GM08714 (cell line): ENCODE data around the gene ERP29.
"Not testable (repeated sequence)": the region's sequence is repeated elsewhere in the genome, so short reads cannot be mapped to it uniquely, and the experiment has no call there.

Experiments
- H3K4me3 ChIP-seq: fragments of 200-500 bp; sonication (Bioruptor generic); 2 replicates; pipeline ENCODE4 v1.5.1; 2014; ENCODE audit warnings: mild to moderate bottlenecking, low read length, inconsistent platforms
- ZNF274 ChIP-seq: IDR thresholded peaks from 2 replicates; pipeline ENCODE4 v1.6.1; 2012; ENCODE audit warnings: mild to moderate bottlenecking, low read depth, low read length

The ERP29 gene

GRCh38 chr12:111995782-111996480 lies 17.3 kb upstream of the ERP29 start:
- no peak overlapping the region for H3K4me3 ChIP-seq
- TF ChIP-seq ZNF274, result no peak

DNA sequence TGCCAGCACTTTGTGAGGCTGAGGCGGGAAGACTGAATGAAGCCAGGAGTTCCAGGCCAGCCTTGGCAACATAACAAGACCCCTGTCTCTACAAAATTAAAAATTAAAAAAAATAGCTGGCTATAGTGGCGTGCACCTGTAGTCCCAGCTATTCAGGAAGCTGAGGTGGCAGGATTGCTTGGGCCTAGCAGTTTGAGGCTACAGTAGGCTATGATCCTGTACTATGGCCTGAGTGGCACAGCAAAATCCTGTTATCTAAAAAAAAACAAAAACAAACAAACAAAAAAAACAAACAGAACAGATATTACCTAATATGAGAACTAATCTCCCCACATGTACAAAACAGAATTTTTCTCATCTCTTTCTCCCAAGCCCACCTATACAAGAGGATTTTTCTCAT lies 15.9 kb upstream of the ERP29 start:
- no peak overlapping the region for H3K4me3 ChIP-seq
- TF ChIP-seq ZNF274, result no peak

DNA sequence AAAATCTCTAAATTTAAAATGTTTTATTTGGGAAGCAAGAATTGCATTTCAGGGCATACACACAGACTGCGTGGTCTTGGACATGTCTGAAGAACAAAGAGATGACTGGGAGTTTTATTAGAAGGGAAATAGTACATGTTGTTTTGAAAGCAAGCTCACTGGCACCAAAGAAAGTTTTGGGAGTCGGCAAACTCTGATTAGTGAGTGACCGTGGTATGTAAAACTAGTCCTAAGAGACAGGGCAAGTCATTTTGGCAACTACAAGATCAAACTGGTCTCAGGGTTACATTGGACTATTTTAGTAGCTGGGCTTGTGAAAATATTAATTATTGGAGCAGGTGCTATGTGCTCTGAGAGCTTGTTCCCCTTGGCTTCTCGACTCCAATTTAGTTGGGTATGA lies 15.2 kb upstream of the ERP29 start:
- H3K4me3 ChIP-seq, result no peak overlapping the region
- no peak for TF ChIP-seq ZNF274

DNA sequence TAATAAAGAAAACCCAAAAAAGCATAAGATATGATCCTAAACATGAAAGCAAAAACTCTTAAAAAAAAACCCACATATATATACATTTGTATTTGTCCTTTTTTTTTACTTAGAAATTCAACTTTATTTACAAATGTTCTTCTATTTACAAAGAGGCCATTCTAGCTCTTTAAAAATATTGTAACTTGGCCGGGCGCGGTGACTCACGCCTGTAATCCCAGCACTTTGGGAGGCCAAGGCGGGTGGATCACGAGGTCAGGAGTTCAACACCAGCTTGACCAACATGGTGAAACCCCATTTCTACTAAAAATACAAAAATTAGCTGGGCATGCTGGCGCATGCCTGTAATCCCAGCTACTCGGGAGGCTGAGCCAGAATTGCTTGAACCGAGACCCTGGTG lies 14.1 kb upstream of the ERP29 start:
- not testable (repeated sequence) for H3K4me3 ChIP-seq

DNA sequence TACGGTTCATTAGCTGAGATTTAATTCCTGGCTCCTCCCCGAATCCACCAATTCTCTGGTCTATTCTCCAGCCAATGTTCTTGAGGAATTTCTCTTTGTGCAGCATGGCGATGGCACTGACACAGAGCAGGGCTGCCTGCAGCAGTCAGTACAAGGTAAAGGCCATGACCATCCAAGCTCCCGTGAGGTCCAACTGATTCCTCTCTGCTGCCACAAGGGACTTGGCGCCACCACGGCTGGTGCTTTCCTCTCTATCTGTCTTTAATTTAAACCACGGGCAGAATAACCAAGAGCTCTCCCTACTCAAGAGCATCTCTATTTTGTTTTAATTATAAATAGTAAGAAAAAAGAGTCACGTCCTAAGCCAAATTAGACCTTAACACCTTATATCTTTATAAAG lies 12.4 kb upstream of the ERP29 start:
- no peak for TF ChIP-seq ZNF274
- no peak overlapping the region for H3K4me3 ChIP-seq

GRCh38 chr12:112001576-112001975 lies 11.7 kb upstream of the ERP29 start:
- no peak overlapping the region for H3K4me3 ChIP-seq
- no peak for TF ChIP-seq ZNF274

DNA sequence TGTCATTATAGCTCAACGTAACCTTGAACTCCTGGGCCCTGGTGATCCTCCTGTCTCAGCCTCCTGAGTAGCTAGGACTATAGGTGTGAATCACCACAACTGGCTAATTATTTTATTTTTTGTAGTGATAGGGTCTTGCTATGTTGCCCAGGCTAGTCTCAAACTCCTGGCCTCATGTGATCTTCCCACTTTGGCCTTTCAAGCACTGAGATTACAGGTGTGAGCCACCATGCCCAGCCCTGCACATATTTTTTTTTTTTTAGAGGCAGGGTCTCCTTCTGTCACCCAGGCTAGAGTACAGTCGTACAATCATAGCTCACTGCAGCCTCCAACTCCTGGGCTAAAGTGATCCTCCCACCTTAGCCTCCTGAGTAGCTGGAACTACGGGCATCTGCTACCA lies 9.2 kb upstream of the ERP29 start:
- H3K4me3 ChIP-seq, result no peak overlapping the region
- TF ChIP-seq ZNF274, result no peak

GRCh38 chr12:112005419-112006395 lies 7.5 kb upstream of the ERP29 start:
- H3K4me3 ChIP-seq, result no peak overlapping the region
- TF ChIP-seq ZNF274, result no peak

- TF ChIP-seq ZNF274, result no peak
- H3K4me3 ChIP-seq, result no peak overlapping the region
These were observed 5.3 kb upstream of the ERP29 start for GRCh38 chr12:112007945-112008344.

- TF ChIP-seq ZNF274, result no peak
- H3K4me3 ChIP-seq, result no peak overlapping the region
These were observed 4.3 kb upstream of the ERP29 start for GRCh38 chr12:112008918-112009317.

GRCh38 chr12:112009596-112009995 lies 3.6 kb upstream of the ERP29 start:
- not testable (repeated sequence) for H3K4me3 ChIP-seq

DNA sequence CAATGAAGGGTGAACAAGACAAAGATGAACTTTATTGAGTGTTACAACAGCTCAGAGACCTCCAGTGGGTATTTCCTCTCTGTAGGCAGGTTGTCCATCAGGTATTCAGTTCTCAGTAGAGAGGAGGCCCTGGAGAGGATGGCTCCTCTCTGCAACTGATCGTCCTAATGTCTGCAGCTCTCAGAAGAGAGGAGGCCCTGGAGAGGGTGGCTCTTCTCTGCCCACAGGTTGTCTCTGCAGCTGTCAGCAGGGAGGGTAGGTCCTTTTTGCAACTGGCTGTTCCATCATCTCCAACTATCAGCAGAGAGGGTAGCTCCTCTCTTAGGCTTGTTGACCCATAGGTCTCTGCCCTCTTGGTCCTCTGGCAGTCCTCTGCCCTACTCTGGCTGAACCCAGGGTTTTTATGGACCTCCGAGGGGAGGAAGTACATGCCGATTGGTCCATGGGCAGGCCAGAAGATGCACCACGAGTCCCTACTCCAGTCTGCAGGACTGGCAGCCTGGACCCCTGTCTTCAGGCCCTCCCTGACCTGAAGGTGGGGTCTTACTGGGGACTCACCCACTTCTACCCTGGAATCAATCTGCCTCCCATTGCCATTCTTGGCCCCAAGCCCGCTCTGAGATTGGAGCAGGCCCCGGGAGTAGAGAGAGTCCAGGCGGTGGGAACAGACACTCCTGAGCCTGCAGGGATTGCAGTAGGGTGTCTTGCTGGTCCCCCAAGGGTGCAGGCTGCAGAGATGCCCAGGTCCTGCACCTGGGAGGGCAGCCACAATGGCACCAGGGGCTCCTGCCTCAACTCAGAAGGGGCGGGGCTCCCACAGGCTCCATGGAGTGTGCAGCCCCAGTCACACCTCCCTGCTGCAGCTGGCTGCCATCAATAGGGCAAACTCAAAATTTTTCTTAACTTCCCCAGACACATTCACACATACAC lies 2.5 kb upstream of the ERP29 start:
- TF ChIP-seq ZNF274, result no peak

DNA sequence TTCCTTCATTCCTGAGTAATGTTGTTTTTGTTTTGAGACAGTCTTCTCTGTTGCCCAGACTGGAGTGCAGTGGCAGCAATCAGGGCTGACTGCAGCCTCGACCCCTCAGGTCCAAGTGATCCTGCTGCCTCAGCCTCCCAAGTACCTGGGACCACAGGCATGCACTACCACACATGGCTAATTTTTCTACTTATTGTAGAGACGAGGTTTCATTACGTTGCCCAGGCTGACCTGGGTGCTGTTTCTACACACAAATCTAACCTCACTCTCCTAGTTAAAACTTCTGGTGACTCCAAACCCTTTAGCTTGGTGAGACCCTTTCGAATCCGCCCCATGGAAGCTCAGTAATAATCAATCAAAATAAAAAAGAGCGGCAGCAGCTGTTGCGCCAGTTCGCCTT lies 1.5 kb upstream of the ERP29 start:
- peak overlapping the region; percentile 64 for H3K4me3 ChIP-seq
- no peak for TF ChIP-seq ZNF274

More for the DNA sequence above, 2.5 kb upstream of the ERP29 start:
- no peak overlapping the region for H3K4me3 ChIP-seq
